Left forelimb (tissue), 1 donor: Measurements from ENCODE around the gene LRRC4C.

ENCODE experiments used
- DNase-seq: peaks from one replicate; pipeline ENCODE4 v3.0.0-alpha.2; 2018; ENCODE audit warnings: low spot score

Gene LRRC4C

DNA sequence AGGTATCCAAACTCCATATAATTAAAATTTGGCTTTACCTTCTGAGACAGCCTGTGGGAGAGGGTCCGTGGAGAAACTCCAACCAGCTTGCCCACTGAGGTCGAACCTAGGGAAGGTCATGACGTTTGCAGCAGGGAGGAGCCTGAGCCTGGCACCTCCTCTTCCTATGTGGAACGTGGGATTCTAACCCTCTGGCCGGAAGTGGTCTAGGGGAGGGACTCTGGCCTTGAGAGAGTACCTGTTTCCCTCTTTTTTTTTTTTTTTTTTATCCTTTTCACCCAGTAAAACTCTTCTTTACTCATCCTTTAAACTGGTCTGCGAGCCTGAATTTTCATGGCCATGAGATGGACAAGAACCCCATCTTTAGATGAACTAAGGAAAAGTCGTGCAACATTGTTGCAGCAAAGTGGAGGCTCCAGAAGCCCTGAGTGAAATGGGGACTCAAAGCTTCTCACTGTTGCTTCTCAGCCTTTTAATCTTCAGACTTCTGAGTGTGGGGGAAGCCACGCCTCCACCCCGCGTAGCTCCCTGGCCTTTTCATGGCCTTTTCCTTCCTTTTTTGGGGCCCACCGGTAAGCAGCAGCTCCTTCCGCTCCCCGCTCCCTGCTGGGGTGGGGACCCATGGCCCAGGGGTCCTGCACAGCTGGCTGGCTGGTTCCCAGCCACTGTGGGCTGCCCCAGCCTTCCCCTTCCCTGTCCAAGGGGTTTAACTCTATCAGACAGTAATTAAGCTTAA, 1359.9 kb downstream of the LRRC4C start:
- no peak for DNase-seq

DNA sequence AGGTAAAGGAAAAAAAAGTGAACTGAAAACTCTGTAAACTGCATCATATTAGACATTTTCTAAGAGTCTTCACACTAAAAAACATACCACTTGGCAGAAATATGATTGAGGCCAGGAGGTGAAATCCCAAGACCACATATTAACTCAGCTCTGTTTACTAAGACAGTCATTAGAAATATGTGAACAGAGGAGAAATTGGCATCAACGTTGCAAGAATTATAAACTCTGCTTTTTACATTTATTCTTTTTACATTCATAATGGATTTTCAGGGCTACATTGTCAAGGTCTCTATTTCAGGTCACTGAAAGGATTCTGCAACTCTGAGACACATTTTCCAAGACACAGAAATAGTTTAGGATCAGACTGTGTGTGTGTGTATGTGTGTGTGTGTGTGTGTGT, 1364.0 kb downstream of the LRRC4C start:
- DNase-seq = no peak

DNA sequence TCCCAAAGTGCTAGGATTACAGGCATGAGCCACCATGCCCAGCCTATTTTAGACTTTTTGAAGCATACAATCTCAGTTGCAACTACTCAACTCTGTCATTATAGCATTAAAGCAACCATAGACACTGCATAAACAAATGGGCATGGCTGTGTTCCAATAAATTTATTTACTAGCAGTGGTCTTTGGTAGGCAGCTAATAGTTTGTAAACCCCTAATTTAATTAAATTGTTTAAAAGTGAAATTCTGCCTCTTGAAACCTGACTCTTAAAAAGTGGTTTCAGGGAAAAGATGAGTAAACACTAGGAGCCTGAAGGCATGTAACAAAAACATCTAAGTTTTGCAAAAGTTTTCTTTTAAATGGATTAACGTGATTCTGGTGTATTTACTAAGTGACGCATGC, 1364.5 kb downstream of the LRRC4C start:
- DNase-seq = no peak

DNA sequence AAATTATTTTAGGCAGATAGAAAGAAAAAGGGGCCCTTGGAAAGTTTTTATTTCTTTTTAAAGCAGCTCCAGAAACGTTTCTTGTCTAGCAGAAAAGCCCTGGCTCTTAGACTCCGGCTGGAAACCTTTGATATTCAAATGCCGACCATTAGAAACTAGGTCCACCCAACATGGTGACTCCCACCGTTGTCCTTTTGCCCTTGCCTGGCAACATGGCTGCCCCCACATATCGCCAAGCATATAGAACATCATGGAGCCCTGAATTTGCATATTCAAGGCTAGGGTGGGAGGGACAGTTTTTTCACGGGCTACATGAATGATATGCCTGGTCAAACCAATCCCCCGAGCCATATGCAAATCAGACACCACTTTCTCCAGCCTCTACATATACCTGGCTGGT, 1379.0 kb downstream of the LRRC4C start:
- no peak for DNase-seq
